DND-41 (cell line): Measurements from ENCODE around the gene GLCE.

Experiments used
- ATAC-seq: fragments of 200-7000 bp; cut with Tn5 transposase; 3 replicates; pipeline ENCODE4 v1.9.1; 2021; ENCODE audit warnings: low read depth; ENCODE audit not compliant: insufficient read depth
- DNase-seq: peaks from one replicate; pipeline ENCODE4 v3.0.0-alpha.2; 2020
- H2AFZ ChIP-seq: 2 replicates; pipeline ENCODE4 v1.6.0; 2012; ENCODE audit warnings: low read depth, low read length
- H3K27ac ChIP-seq: 2 replicates; pipeline ENCODE4 v1.5.1; 2012; ENCODE audit warnings: low read length, inconsistent platforms
- H3K27me3 ChIP-seq: fragments of 200-600 bp; sonication (generic); 2 replicates; pipeline ENCODE4 v1.6.0; 2012; ENCODE audit warnings: low read length, mild to moderate bottlenecking, inconsistent platforms; ENCODE audit not compliant: insufficient read depth, poor library complexity
- H3K36me3 ChIP-seq: 2 replicates; pipeline ENCODE4 v1.5.1; 2012; ENCODE audit warnings: low read length, inconsistent platforms; ENCODE audit not compliant: insufficient read depth
- H3K4me1 ChIP-seq: 2 replicates; pipeline ENCODE4 v1.5.1; 2012; ENCODE audit warnings: mild to moderate bottlenecking, low read length; ENCODE audit not compliant: insufficient read depth
- H3K4me2 ChIP-seq: 2 replicates; pipeline ENCODE4 v1.6.0; 2012; ENCODE audit warnings: mild to moderate bottlenecking, moderate library complexity, low read length, inconsistent platforms; ENCODE audit not compliant: insufficient read depth
- H3K4me3 ChIP-seq, 2 experiments: fragments of 200-600 bp in 1 of 2; shearing (Covaris generic) in 1 of 2; 2 replicates each; pipeline ENCODE4 v1.5.1; 2012 to 2016; ENCODE audit warnings: inconsistent platforms in 2 of 2, low read length in 2 of 2, mild to moderate bottlenecking in 2 of 2, low read depth in 1 of 2, moderate library complexity in 1 of 2
- H3K79me2 ChIP-seq: 2 replicates; pipeline ENCODE4 v1.6.0; 2012; ENCODE audit warnings: low read length, inconsistent platforms; ENCODE audit not compliant: insufficient read depth
- H3K9ac ChIP-seq: 2 replicates; pipeline ENCODE4 v1.6.0; 2012; ENCODE audit warnings: low read depth, mild to moderate bottlenecking, inconsistent platforms, low read length, moderate library complexity
- H3K9me3 ChIP-seq: 2 replicates; pipeline ENCODE4 v1.5.1; 2012; ENCODE audit warnings: low read length, moderate library complexity, mild to moderate bottlenecking, inconsistent platforms; ENCODE audit not compliant: insufficient read depth, severe bottlenecking
- H4K20me1 ChIP-seq: 2 replicates; pipeline ENCODE4 v1.6.0; 2012; ENCODE audit warnings: low read length; ENCODE audit not compliant: insufficient read depth
- EZH2 ChIP-seq: IDR thresholded peaks from 3 replicates; pipeline ENCODE4 v1.6.1; 2012; ENCODE audit warnings: borderline replicate concordance, low read depth, mild to moderate bottlenecking, moderate library complexity, low read length, inconsistent platforms; ENCODE audit not compliant: severe bottlenecking
- TF ChIP-seq, protein P1 (sequence below): IDR thresholded peaks from 2 replicates; pipeline ENCODE4 v1.5.1; 2012; ENCODE audit warnings: borderline replicate concordance, low read length, moderate library complexity, mild to moderate bottlenecking; ENCODE audit not compliant: poor library complexity, severe bottlenecking; ENCODE audit errors: extremely low read depth

The GLCE gene

GRCh38 chr15:69135499-69135898 is 24.9 kb upstream of the GLCE start:
- DNase-seq (no peak), ATAC-seq (no peak)
- H2AFZ ChIP-seq, result no peak overlapping the region
- H3K9ac ChIP-seq, result no peak overlapping the region
- H3K4me3 ChIP-seq, result no peak overlapping the region
- H3K4me1 ChIP-seq, result no peaks in the 10 kb centered on the region
- no peaks in the 10 kb centered on the region for H3K79me2 ChIP-seq
- no peak overlapping the region for H3K4me2 ChIP-seq
- H3K27me3 ChIP-seq, result peaks cover 14% of the 10 kb centered on the region
- H3K36me3 ChIP-seq, result no peaks in the 10 kb centered on the region
- TF ChIP-seq, protein P1, sequence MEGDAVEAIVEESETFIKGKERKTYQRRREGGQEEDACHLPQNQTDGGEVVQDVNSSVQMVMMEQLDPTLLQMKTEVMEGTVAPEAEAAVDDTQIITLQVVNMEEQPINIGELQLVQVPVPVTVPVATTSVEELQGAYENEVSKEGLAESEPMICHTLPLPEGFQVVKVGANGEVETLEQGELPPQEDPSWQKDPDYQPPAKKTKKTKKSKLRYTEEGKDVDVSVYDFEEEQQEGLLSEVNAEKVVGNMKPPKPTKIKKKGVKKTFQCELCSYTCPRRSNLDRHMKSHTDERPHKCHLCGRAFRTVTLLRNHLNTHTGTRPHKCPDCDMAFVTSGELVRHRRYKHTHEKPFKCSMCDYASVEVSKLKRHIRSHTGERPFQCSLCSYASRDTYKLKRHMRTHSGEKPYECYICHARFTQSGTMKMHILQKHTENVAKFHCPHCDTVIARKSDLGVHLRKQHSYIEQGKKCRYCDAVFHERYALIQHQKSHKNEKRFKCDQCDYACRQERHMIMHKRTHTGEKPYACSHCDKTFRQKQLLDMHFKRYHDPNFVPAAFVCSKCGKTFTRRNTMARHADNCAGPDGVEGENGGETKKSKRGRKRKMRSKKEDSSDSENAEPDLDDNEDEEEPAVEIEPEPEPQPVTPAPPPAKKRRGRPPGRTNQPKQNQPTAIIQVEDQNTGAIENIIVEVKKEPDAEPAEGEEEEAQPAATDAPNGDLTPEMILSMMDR, result no peak
- no peak for TF ChIP-seq EZH2
- H3K27ac ChIP-seq, result no peak overlapping the region
- no peaks in the 10 kb centered on the region for H3K9me3 ChIP-seq
- no peaks in the 10 kb centered on the region for H4K20me1 ChIP-seq

GRCh38 chr15:69138963-69139362 is 21.5 kb upstream of the GLCE start:
- Histone ChIP-seq H3K27ac (no peak overlapping the region), H4K20me1 (no peaks in the 10 kb centered on the region), H3K79me2 (no peaks in the 10 kb centered on the region), H3K4me3 (no peak overlapping the region), H3K4me1 (no peaks in the 10 kb centered on the region), H2AFZ (no peak overlapping the region), H3K4me2 (no peak overlapping the region), H3K27me3 (peaks cover 10% of the 10 kb centered on the region), H3K9ac (no peak overlapping the region), H3K9me3 (no peaks in the 10 kb centered on the region), H3K36me3 (no peaks in the 10 kb centered on the region)
- ATAC-seq, result no peak
- DNase-seq, result no peak
- TF ChIP-seq, protein P1, result no peak
- no peak for TF ChIP-seq EZH2

DNA sequence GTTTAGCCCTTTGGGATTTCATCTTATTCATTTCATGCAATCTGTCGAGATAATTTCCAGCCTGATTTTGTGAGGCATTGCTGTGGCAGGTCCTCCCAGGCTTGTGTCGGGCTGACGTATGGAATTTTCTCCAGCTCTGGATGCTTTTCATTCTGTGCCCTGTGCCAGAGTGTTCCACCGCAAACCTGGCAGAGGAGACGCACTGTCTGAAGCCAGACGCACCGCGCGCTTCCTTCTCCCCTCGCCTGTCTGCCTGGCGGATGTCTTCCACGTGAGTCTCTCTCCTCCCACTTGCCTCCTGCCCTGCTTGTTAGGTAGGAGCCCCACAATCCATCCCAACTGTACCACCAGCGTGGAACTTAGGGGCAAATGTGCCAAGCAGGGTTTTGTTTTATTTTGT is 20.1 kb upstream of the GLCE start:
- H3K9me3 ChIP-seq, result no peaks in the 10 kb centered on the region
- DNase-seq, result no peak
- H3K27me3 ChIP-seq, result peaks cover 11% of the 10 kb centered on the region
- H3K36me3 ChIP-seq, result no peaks in the 10 kb centered on the region
- H3K27ac ChIP-seq, result no peak overlapping the region
- no peak for ATAC-seq
- no peak overlapping the region for H3K4me3 ChIP-seq
- H2AFZ ChIP-seq, result no peak overlapping the region
- H3K4me2 ChIP-seq, result no peak overlapping the region
- no peaks in the 10 kb centered on the region for H3K4me1 ChIP-seq
- no peaks in the 10 kb centered on the region for H3K79me2 ChIP-seq
- TF ChIP-seq EZH2, result no peak
- TF ChIP-seq, protein P1, result no peak
- no peaks in the 10 kb centered on the region for H4K20me1 ChIP-seq
- no peak overlapping the region for H3K9ac ChIP-seq

DNA sequence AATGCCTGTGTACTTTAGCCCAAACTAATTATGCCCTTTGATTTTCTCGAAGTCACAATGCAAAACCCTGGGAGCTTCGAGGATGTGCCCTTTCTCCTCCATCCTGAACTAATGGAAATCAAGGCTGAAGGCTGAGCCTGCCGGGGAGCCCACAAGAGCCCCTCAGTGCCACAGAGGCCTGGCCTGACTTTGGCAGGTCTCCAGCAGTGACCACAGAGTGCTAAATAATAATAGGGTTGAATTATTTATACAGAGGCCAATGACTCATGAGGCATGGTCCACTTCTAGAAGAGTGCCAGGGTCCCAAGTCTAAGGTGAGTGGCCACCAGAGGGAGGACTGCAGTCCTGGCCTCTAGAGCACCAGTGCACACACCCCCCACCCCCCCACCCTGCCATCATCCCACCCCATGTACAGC is 19.1 kb upstream of the GLCE start:
- ATAC-seq (no peak), DNase-seq (no peak)
- Histone ChIP-seq H3K36me3 (no peaks in the 10 kb centered on the region), H3K79me2 (no peaks in the 10 kb centered on the region), H4K20me1 (no peaks in the 10 kb centered on the region), H3K4me1 (no peaks in the 10 kb centered on the region), H3K9me3 (no peaks in the 10 kb centered on the region), H3K9ac (no peak overlapping the region), H3K27ac (no peak overlapping the region), H3K4me3 (no peak overlapping the region), H3K27me3 (peaks cover 14% of the 10 kb centered on the region), H3K4me2 (no peak overlapping the region), H2AFZ (no peak overlapping the region)
- TF ChIP-seq EZH2, result no peak
- TF ChIP-seq, protein P1, result no peak
